ENCODE data around the gene ITGAL.

DNA sequence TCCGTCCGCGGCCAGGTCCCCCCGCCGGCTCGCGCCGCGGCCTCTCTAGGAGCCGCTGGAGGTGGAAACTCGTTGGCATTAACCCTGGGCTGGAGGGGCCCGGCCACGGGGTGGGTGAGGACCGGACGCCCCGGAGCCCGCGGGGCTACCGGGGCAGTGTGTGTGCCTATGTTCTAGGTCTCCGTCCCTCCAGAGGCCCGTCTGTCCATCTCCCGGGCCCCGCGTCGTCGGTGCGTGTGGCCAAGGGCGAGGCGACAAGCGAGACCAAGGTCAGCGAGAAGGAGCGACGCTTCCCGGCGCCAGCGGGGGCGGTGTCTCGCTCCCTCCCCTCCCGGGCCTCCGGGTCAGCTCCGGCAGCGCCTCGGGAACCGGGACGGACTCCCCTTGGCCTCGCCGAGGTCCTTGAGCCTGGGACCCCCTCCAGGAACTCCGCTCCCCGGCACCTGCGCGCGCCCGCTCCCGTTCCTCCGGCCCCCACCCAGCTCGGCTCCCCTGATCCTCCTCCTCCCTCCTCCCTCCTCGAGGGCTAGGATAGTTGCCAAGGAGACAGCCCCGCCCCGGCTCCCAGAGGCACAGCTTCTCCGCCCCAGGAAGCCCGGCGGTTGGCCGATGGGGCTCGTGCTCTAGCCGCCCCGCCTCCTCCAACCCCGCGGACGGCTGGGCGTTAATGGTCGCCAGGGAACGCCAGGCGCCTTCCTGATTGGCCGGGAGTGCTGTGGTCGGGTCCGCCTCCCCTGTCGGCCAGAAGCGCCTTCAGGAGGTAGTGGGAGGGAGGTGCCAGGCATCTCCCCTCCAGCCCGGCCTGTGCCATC is 54.5 kb downstream of the ITGAL start:
- TF ChIP-seq, protein P1, sequence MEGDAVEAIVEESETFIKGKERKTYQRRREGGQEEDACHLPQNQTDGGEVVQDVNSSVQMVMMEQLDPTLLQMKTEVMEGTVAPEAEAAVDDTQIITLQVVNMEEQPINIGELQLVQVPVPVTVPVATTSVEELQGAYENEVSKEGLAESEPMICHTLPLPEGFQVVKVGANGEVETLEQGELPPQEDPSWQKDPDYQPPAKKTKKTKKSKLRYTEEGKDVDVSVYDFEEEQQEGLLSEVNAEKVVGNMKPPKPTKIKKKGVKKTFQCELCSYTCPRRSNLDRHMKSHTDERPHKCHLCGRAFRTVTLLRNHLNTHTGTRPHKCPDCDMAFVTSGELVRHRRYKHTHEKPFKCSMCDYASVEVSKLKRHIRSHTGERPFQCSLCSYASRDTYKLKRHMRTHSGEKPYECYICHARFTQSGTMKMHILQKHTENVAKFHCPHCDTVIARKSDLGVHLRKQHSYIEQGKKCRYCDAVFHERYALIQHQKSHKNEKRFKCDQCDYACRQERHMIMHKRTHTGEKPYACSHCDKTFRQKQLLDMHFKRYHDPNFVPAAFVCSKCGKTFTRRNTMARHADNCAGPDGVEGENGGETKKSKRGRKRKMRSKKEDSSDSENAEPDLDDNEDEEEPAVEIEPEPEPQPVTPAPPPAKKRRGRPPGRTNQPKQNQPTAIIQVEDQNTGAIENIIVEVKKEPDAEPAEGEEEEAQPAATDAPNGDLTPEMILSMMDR (IDR thresholded peaks at IDR 0.05; ENCODE audit: insufficient read depth, low read depth, low read length), result no peak
- no peak for TF ChIP-seq EZH2 (IDR thresholded peaks at IDR 0.05; ENCODE audit: insufficient read depth, low read length)

Measured in astrocyte (in vitro differentiated cells and primary cell).